ENCODE results near the gene MKI67. TPM values are rescaled to one million over a fixed set of nuclear protein-coding genes. Genes with fewer than 3 reads are reported as not detected.

The MKI67 gene, protein sequence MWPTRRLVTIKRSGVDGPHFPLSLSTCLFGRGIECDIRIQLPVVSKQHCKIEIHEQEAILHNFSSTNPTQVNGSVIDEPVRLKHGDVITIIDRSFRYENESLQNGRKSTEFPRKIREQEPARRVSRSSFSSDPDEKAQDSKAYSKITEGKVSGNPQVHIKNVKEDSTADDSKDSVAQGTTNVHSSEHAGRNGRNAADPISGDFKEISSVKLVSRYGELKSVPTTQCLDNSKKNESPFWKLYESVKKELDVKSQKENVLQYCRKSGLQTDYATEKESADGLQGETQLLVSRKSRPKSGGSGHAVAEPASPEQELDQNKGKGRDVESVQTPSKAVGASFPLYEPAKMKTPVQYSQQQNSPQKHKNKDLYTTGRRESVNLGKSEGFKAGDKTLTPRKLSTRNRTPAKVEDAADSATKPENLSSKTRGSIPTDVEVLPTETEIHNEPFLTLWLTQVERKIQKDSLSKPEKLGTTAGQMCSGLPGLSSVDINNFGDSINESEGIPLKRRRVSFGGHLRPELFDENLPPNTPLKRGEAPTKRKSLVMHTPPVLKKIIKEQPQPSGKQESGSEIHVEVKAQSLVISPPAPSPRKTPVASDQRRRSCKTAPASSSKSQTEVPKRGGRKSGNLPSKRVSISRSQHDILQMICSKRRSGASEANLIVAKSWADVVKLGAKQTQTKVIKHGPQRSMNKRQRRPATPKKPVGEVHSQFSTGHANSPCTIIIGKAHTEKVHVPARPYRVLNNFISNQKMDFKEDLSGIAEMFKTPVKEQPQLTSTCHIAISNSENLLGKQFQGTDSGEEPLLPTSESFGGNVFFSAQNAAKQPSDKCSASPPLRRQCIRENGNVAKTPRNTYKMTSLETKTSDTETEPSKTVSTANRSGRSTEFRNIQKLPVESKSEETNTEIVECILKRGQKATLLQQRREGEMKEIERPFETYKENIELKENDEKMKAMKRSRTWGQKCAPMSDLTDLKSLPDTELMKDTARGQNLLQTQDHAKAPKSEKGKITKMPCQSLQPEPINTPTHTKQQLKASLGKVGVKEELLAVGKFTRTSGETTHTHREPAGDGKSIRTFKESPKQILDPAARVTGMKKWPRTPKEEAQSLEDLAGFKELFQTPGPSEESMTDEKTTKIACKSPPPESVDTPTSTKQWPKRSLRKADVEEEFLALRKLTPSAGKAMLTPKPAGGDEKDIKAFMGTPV (N-terminal part only)
- 16.7 and 23.7 TPM in 2 replicates for total RNA-seq

DNA sequence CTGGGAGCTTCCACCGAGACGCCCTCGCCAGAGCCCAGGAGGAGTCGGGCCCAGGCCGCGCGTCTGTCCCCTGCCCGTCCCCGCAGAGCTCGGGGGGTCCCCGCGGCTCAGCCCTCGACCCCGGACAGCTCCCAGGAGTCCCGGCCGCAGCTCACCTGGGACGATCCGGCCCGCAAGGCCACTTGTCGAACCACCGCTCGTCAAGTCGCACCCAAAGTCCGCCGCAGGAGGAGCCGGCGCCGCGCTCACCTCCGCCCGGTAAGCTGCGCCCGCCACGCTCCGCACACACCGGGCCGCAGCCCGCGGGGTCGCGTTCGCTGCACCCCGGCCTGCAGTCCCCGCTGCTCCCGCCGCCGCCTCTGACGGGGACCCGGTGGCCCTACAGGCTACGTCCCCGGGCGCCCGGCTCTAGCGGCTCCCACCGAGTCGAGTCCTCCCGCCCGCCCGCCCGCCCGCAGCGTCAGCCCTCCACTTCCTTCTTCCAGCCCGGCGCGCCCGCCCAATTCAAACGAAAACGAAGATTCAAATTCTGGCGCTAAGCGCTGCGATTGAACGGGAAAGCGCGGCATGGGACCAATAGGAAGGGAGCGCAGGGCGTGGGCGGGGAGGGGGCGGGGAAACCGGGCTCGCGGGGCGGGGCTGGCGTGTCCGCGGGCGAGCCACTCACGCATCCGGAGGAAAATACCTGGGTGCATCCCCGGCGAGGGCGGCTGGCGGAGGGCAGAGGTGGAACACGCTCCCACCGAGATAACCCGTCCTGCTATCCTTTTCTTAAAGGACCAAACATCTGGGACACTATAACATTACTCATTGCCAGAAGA, at the start of gene MKI67:
MKI67 (minus strand) TSS at position 480 of the 821 bp plus-strand sequence. CDS start 756 bp downstream, outside the sequence.

Other genes starting within 250 kb of the MKI67 start
- not detected in 2 replicates for gene CLRN3, start 233.5 kb downstream of the MKI67 start, total RNA-seq
- 4.1 and 14.1 TPM in 2 replicates for gene PTPRE, start 219.3 kb downstream of the MKI67 start, total RNA-seq